Astrocyte (in vitro differentiated cells and primary cell): ENCODE measurements around the gene ZNF783. TPM values are rescaled to one million over a fixed set of nuclear protein-coding genes. Genes with fewer than 3 reads are reported as not detected.

ENCODE experiments used
- DNase-seq: peaks from one replicate; pipeline ENCODE4 v3.0.0-alpha.2; 2010; ENCODE audit warnings: low read depth
- FAIRE-seq: peaks from 2 replicates; lab custom pipeline; 2011; peaks lifted over from hg19 to GRCh38; lab: Jason Lieb, UNC
- H2AFZ ChIP-seq: 2 replicates; pipeline ENCODE4 v1.6.0; 2012; ENCODE audit warnings: low read depth, low read length, inconsistent platforms
- H3K27ac ChIP-seq: 2 replicates; pipeline ENCODE4 v1.5.1; 2011; ENCODE audit warnings: low read depth, low read length, inconsistent platforms
- H3K27me3 ChIP-seq: 2 replicates; pipeline ENCODE4 v1.6.0; 2011; ENCODE audit warnings: low read length, inconsistent platforms; ENCODE audit not compliant: insufficient read depth
- H3K36me3 ChIP-seq: 2 replicates; pipeline ENCODE4 v1.5.1; 2011; ENCODE audit warnings: low read length, inconsistent platforms; ENCODE audit not compliant: insufficient read depth
- H3K4me1 ChIP-seq: 2 replicates; pipeline ENCODE4 v1.5.1; 2011; ENCODE audit warnings: low read length, inconsistent platforms; ENCODE audit not compliant: insufficient read depth
- H3K4me2 ChIP-seq: 2 replicates; pipeline ENCODE4 v1.6.0; 2012; ENCODE audit warnings: low read length, inconsistent platforms
- H3K4me3 ChIP-seq: 2 replicates; pipeline ENCODE4 v1.5.1; 2011; ENCODE audit warnings: low read depth, mild to moderate bottlenecking, low read length, inconsistent platforms; ENCODE audit not compliant: insufficient read depth
- H3K79me2 ChIP-seq: 2 replicates; pipeline ENCODE4 v1.6.0; 2012; ENCODE audit warnings: mild to moderate bottlenecking, low read length, inconsistent platforms; ENCODE audit not compliant: insufficient read depth
- H3K9ac ChIP-seq: 2 replicates; pipeline ENCODE4 v1.6.0; 2012; ENCODE audit warnings: mild to moderate bottlenecking, low read length, inconsistent platforms
- H3K9me3 ChIP-seq: 2 replicates; pipeline ENCODE4 v1.5.1; 2012; ENCODE audit warnings: low read depth, mild to moderate bottlenecking, low read length, inconsistent platforms; ENCODE audit not compliant: insufficient read depth
- H4K20me1 ChIP-seq: 2 replicates; pipeline ENCODE4 v1.6.0; 2012; ENCODE audit warnings: low read length, inconsistent platforms; ENCODE audit not compliant: insufficient read depth
- H3K27ac Mint-ChIP-seq: one replicate; pipeline ENCODE4 v1.8.0; 2021; ENCODE audit warnings: mild to moderate bottlenecking, mixed read lengths; ENCODE audit not compliant: unreplicated experiment
- H3K27me3 Mint-ChIP-seq: one replicate; pipeline ENCODE4 v1.8.0; 2021; ENCODE audit warnings: low read depth, mixed read lengths; ENCODE audit not compliant: unreplicated experiment
- H3K36me3 Mint-ChIP-seq: one replicate; pipeline ENCODE4 v1.8.0; 2021; ENCODE audit warnings: low read depth, mixed read lengths; ENCODE audit not compliant: unreplicated experiment
- H3K4me1 Mint-ChIP-seq: one replicate; pipeline ENCODE4 v1.8.0; 2021; ENCODE audit warnings: low read depth, mixed read lengths; ENCODE audit not compliant: unreplicated experiment
- H3K4me3 Mint-ChIP-seq: one replicate; pipeline ENCODE4 v1.8.0; 2021; ENCODE audit warnings: mild to moderate bottlenecking, moderate library complexity, mixed read lengths; ENCODE audit not compliant: unreplicated experiment
- H3K9me3 Mint-ChIP-seq: one replicate; pipeline ENCODE4 v1.8.0; 2021; ENCODE audit warnings: mild to moderate bottlenecking, mixed read lengths; ENCODE audit not compliant: unreplicated experiment
- EZH2 ChIP-seq: IDR thresholded peaks from 2 replicates; pipeline ENCODE4 v1.6.1; 2012; ENCODE audit warnings: mild to moderate bottlenecking, low read length, inconsistent platforms; ENCODE audit not compliant: insufficient read depth
- total RNA-seq: library from RNA; stranded (reverse); gene quantifications from 2 replicates; pipeline ENCODE4 v1.2.1, GENCODE V29; 2021
- TF ChIP-seq, protein P1 (sequence below): IDR thresholded peaks from 2 replicates; pipeline ENCODE4 v1.5.1; 2011; ENCODE audit warnings: low read depth, mild to moderate bottlenecking, inconsistent platforms, low read length, moderate library complexity; ENCODE audit not compliant: insufficient read depth

ZNF783 gene
- total RNA-seq, 1 donor from 2014 or later = 10.6 TPM

DNA sequence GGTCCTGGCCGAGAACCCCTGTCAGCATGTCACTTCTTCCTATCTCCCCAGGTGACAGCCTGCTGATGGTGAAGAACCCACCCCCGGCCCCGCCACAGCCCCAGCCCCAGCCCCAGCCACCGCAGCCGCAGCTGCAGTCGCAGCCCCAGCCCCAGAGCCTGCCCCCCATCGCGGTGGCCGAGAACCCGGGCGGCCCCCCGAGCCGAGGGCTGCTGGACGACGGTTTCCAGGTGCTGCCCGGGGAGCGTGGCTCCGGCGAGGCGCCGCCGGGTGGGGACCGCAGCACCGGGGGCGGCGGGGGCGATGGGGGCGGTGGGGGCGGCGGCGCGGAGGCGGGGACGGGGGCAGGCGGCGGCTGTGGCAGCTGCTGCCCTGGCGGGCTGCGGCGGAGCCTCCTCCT is 38.2 kb upstream of the ZNF783 start:
- Histone ChIP-seq H3K9ac (no peak overlapping the region), H3K27ac (no peak overlapping the region), H3K4me3 (no peak overlapping the region), H3K36me3 (peaks cover 7% of the 10 kb centered on the region), H3K4me2 (no peak overlapping the region), H4K20me1 (peaks cover 11% of the 10 kb centered on the region), H3K79me2 (peaks cover 2% of the 10 kb centered on the region), H2AFZ (no peak overlapping the region), H3K27me3 (no peaks in the 10 kb centered on the region), H3K4me1 (peaks cover 10% of the 10 kb centered on the region), H3K9me3 (no peaks in the 10 kb centered on the region)
- FAIRE-seq = no peak
- peaks cover 16% of the 10 kb centered on the region for H3K4me1 Mint-ChIP-seq
- no peaks in the 10 kb centered on the region for H3K27me3 Mint-ChIP-seq
- H3K4me3 Mint-ChIP-seq = no peak overlapping the region
- H3K9me3 Mint-ChIP-seq = peaks cover 3% of the 10 kb centered on the region
- H3K27ac Mint-ChIP-seq = no peak overlapping the region
- H3K36me3 Mint-ChIP-seq = peaks cover 20% of the 10 kb centered on the region
- TF ChIP-seq, protein P1, sequence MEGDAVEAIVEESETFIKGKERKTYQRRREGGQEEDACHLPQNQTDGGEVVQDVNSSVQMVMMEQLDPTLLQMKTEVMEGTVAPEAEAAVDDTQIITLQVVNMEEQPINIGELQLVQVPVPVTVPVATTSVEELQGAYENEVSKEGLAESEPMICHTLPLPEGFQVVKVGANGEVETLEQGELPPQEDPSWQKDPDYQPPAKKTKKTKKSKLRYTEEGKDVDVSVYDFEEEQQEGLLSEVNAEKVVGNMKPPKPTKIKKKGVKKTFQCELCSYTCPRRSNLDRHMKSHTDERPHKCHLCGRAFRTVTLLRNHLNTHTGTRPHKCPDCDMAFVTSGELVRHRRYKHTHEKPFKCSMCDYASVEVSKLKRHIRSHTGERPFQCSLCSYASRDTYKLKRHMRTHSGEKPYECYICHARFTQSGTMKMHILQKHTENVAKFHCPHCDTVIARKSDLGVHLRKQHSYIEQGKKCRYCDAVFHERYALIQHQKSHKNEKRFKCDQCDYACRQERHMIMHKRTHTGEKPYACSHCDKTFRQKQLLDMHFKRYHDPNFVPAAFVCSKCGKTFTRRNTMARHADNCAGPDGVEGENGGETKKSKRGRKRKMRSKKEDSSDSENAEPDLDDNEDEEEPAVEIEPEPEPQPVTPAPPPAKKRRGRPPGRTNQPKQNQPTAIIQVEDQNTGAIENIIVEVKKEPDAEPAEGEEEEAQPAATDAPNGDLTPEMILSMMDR = no peak
- no peak for TF ChIP-seq EZH2
- no peak for DNase-seq

DNA sequence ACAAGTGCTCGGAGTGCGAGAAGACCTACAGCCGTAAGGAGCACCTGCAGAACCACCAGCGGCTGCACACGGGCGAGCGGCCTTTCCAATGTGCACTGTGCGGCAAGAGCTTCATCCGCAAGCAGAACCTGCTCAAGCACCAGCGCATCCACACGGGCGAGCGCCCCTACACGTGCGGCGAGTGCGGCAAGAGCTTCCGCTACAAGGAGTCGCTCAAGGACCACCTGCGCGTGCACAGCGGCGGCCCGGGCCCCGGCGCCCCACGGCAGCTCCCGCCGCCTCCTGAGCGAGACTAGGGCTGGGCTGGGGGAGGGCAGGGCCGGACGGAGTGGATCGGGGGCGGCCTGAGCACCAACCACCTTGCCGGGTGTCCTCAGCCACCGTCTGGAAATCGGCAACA is 37.6 kb upstream of the ZNF783 start:
- Histone ChIP-seq H2AFZ (no peak overlapping the region), H3K36me3 (peaks cover 3% of the 10 kb centered on the region), H3K27me3 (no peaks in the 10 kb centered on the region), H3K4me1 (peaks cover 6% of the 10 kb centered on the region), H3K4me3 (no peak overlapping the region), H3K27ac (no peak overlapping the region), H3K9ac (no peak overlapping the region), H3K9me3 (no peaks in the 10 kb centered on the region), H3K4me2 (no peak overlapping the region), H3K79me2 (peaks cover 2% of the 10 kb centered on the region), H4K20me1 (peaks cover 9% of the 10 kb centered on the region)
- peaks cover 14% of the 10 kb centered on the region for H3K36me3 Mint-ChIP-seq
- peaks cover under 1% of the 10 kb centered on the region for H3K9me3 Mint-ChIP-seq
- no peak overlapping the region for H3K4me3 Mint-ChIP-seq
- TF ChIP-seq, protein P1 = no peak
- TF ChIP-seq EZH2 = no peak
- FAIRE-seq (no peak), DNase-seq (no peak)
- H3K27me3 Mint-ChIP-seq = no peaks in the 10 kb centered on the region
- H3K27ac Mint-ChIP-seq = no peak overlapping the region
- peaks cover 10% of the 10 kb centered on the region for H3K4me1 Mint-ChIP-seq

DNA sequence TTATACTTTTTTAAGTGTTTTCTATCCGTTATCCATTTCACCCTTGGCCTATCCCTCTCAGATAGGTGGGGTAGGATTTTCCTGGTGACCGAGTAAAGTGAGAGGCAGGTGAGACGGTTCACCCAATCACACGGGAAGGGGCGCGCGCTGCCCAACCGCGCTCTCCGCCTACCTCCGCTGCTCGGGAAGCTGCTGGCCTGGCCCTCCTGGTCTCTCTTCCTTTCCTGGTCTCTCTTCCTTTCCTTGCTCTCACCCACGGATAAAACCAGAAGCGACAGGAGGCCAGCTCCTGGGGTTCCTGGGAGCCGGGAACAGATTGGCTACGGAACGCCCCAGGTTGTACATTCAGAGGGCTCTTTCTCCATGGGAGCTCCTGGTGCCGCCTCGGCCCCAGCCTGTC is 36.9 kb upstream of the ZNF783 start:
- peaks cover 9% of the 10 kb centered on the region for H4K20me1 ChIP-seq
- Mint-ChIP-seq H3K27ac (no peak overlapping the region), H3K4me3 (no peak overlapping the region), H3K9me3 (no peaks in the 10 kb centered on the region), H3K36me3 (peaks cover 14% of the 10 kb centered on the region), H3K27me3 (no peaks in the 10 kb centered on the region), H3K4me1 (peaks cover 5% of the 10 kb centered on the region)
- no peak overlapping the region for H3K4me3 ChIP-seq
- H3K4me2 ChIP-seq = no peak overlapping the region
- peaks cover 4% of the 10 kb centered on the region for H3K4me1 ChIP-seq
- H3K79me2 ChIP-seq = peaks cover 2% of the 10 kb centered on the region
- no peaks in the 10 kb centered on the region for H3K9me3 ChIP-seq
- H3K27ac ChIP-seq = no peak overlapping the region
- H3K9ac ChIP-seq = no peak overlapping the region
- peaks cover 3% of the 10 kb centered on the region for H3K36me3 ChIP-seq
- no peak for TF ChIP-seq EZH2
- TF ChIP-seq, protein P1 = no peak
- no peak overlapping the region for H2AFZ ChIP-seq
- H3K27me3 ChIP-seq = no peaks in the 10 kb centered on the region
- FAIRE-seq (no peak), DNase-seq (no peak)
